GM23338 (cell line): ENCODE measurements around the gene PHC3.

ENCODE experiments used
- CREB1 ChIP-seq: fragments of 250-450 bp; sonication (Bioruptor Pico); IDR thresholded peaks from 2 replicates; pipeline ENCODE4 v1.5.0; 2020; ENCODE audit warnings: low read depth, mild to moderate bottlenecking, moderate library complexity
- EZH2 ChIP-seq: fragments of 200-600 bp; sonication (generic); IDR thresholded peaks from one replicate; pipeline ENCODE4 v1.8.0; 2017; ENCODE audit warnings: antibody characterized with exemption, mild to moderate bottlenecking, low read depth; ENCODE audit not compliant: unreplicated experiment
- EZH2phosphoT487 ChIP-seq: fragments of 200-600 bp; sonication (generic); IDR thresholded peaks from one replicate; pipeline ENCODE4 v1.8.1; 2018; ENCODE audit warnings: antibody characterized with exemption; ENCODE audit not compliant: unreplicated experiment
- JUNB ChIP-seq: IDR thresholded peaks from one replicate; pipeline ENCODE4 v1.6.1; 2016; ENCODE audit warnings: antibody characterized with exemption; ENCODE audit not compliant: unreplicated experiment
- NANOG ChIP-seq: IDR thresholded peaks from 2 replicates; pipeline ENCODE4 v1.6.1; 2016; ENCODE audit warnings: antibody characterized with exemption, borderline replicate concordance
- POLR2AphosphoS5 ChIP-seq: IDR thresholded peaks from 2 replicates; pipeline ENCODE4 v1.6.1; 2016; ENCODE audit warnings: antibody characterized with exemption, low read depth
- STAT1 ChIP-seq: IDR thresholded peaks from one replicate; pipeline ENCODE4 v1.6.1; 2016; ENCODE audit warnings: antibody characterized with exemption; ENCODE audit not compliant: unreplicated experiment
- ZNF114 ChIP-seq: fragments of 250-450 bp; sonication (Bioruptor Pico); IDR thresholded peaks from 2 replicates; pipeline ENCODE4 v1.5.0; 2020; ENCODE audit warnings: mild to moderate bottlenecking, moderate library complexity
- TF ChIP-seq, protein P1 (sequence below), 2 experiments: fragments of 200-600 bp in 1 of 2; sonication (generic) in 1 of 2; conservative IDR thresholded peaks; 2 replicates each; pipeline versions ENCODE4 v1.5.1 to v1.6.1; 2016 to 2017; ENCODE audit warnings: antibody characterized with exemption in 2 of 2, low read depth in 2 of 2, mild to moderate bottlenecking in 2 of 2, moderate library complexity in 1 of 2
- TF ChIP-seq, protein P2 (sequence below): IDR thresholded peaks from one replicate; pipeline ENCODE4 v1.6.1; 2018; ENCODE audit warnings: antibody characterized with exemption; ENCODE audit not compliant: unreplicated experiment
- TF ChIP-seq, protein P3 (sequence below): IDR thresholded peaks from 2 replicates; pipeline ENCODE4 v1.6.1; 2016; ENCODE audit warnings: antibody characterized with exemption

DNA sequence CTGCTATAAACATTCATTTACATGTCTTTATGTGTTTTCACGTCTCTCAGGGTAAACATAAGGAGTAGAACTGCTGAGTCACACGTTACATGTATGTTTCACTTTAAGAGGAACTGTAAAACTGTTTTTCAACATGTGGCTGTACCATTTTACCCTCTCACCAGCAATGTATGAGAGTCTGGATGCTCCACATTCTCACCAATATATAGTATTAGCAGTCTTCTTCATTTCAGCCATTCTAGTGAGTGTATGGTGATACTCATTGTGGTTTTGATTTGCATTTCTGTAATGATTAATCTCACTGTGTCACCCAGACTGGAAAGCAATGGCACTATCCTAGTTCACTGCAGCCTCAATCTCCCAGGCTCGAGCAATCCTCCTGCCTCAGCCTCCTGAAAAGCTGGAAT lies 37.1 kb downstream of the PHC3 start:
- TF ChIP-seq, protein P1, sequence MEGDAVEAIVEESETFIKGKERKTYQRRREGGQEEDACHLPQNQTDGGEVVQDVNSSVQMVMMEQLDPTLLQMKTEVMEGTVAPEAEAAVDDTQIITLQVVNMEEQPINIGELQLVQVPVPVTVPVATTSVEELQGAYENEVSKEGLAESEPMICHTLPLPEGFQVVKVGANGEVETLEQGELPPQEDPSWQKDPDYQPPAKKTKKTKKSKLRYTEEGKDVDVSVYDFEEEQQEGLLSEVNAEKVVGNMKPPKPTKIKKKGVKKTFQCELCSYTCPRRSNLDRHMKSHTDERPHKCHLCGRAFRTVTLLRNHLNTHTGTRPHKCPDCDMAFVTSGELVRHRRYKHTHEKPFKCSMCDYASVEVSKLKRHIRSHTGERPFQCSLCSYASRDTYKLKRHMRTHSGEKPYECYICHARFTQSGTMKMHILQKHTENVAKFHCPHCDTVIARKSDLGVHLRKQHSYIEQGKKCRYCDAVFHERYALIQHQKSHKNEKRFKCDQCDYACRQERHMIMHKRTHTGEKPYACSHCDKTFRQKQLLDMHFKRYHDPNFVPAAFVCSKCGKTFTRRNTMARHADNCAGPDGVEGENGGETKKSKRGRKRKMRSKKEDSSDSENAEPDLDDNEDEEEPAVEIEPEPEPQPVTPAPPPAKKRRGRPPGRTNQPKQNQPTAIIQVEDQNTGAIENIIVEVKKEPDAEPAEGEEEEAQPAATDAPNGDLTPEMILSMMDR (conservative IDR thresholded peaks at IDR 0.05; ENCODE audit: low read depth in 2 of 2), result no peak
- TF ChIP-seq EZH2 (no peak), EZH2phosphoT487 (no peak), CREB1 (CRISPR knock-in tag) (no peak), POLR2AphosphoS5 (no peak), NANOG (no peak), STAT1 (no peak), ZNF114 (CRISPR knock-in tag) (no peak), JUNB (no peak)
- TF ChIP-seq, protein P2, sequence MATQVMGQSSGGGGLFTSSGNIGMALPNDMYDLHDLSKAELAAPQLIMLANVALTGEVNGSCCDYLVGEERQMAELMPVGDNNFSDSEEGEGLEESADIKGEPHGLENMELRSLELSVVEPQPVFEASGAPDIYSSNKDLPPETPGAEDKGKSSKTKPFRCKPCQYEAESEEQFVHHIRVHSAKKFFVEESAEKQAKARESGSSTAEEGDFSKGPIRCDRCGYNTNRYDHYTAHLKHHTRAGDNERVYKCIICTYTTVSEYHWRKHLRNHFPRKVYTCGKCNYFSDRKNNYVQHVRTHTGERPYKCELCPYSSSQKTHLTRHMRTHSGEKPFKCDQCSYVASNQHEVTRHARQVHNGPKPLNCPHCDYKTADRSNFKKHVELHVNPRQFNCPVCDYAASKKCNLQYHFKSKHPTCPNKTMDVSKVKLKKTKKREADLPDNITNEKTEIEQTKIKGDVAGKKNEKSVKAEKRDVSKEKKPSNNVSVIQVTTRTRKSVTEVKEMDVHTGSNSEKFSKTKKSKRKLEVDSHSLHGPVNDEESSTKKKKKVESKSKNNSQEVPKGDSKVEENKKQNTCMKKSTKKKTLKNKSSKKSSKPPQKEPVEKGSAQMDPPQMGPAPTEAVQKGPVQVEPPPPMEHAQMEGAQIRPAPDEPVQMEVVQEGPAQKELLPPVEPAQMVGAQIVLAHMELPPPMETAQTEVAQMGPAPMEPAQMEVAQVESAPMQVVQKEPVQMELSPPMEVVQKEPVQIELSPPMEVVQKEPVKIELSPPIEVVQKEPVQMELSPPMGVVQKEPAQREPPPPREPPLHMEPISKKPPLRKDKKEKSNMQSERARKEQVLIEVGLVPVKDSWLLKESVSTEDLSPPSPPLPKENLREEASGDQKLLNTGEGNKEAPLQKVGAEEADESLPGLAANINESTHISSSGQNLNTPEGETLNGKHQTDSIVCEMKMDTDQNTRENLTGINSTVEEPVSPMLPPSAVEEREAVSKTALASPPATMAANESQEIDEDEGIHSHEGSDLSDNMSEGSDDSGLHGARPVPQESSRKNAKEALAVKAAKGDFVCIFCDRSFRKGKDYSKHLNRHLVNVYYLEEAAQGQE, result no peak
- TF ChIP-seq, protein P3, sequence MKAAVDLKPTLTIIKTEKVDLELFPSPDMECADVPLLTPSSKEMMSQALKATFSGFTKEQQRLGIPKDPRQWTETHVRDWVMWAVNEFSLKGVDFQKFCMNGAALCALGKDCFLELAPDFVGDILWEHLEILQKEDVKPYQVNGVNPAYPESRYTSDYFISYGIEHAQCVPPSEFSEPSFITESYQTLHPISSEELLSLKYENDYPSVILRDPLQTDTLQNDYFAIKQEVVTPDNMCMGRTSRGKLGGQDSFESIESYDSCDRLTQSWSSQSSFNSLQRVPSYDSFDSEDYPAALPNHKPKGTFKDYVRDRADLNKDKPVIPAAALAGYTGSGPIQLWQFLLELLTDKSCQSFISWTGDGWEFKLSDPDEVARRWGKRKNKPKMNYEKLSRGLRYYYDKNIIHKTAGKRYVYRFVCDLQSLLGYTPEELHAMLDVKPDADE, result no peak
